VCaP (cell line): ENCODE measurements around the gene LCAT.

Source experiments
- H3K27ac ChIP-seq: fragments of 450-650 bp; 2 replicates; pipeline ENCODE4 v1.5.1; 2017
- TF ChIP-seq, protein P1 (sequence below): fragments of 450-650 bp; conservative IDR thresholded peaks from 2 replicates; pipeline ENCODE4 v1.5.1; 2017; ENCODE audit warnings: mild to moderate bottlenecking, moderate library complexity

LCAT gene

DNA sequence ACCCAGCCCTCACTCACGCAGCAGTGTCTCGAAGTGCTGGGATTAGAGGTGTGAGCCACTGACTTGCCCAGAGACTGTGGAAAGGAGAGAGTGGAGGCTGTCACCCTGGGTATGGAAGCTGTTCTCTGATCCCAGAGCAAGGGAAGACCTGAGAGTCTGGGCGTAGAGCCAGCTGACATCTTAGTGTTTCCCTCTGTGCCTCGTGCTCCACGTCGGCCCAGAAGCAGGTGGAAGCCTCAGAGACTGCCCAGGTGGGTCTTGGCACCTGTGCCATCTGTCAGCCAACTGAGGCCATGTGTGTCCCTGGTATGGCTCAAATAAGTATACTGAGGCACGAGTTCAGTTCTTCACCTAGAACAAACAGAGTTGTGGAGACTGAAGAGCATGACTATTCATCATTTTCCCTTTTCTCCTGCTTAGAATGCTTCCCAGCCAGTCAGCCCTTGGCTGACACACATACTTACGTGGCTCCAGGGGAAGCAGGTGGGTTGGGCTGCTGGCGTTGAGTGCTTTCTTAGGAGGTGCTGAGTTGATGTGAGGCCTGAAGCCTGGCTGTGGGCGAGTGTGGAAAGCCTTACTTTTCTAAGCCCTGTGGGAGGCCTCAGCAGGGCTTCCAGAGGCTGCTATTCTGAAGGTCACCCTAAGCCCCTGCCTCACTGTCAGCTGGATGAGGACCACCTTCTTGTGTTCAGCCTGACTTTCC lies 20.4 kb downstream of the LCAT start:
- peak overlapping the region; percentile 36; the same call in 1 of the 2 replicates for H3K27ac ChIP-seq
- TF ChIP-seq, protein P1, sequence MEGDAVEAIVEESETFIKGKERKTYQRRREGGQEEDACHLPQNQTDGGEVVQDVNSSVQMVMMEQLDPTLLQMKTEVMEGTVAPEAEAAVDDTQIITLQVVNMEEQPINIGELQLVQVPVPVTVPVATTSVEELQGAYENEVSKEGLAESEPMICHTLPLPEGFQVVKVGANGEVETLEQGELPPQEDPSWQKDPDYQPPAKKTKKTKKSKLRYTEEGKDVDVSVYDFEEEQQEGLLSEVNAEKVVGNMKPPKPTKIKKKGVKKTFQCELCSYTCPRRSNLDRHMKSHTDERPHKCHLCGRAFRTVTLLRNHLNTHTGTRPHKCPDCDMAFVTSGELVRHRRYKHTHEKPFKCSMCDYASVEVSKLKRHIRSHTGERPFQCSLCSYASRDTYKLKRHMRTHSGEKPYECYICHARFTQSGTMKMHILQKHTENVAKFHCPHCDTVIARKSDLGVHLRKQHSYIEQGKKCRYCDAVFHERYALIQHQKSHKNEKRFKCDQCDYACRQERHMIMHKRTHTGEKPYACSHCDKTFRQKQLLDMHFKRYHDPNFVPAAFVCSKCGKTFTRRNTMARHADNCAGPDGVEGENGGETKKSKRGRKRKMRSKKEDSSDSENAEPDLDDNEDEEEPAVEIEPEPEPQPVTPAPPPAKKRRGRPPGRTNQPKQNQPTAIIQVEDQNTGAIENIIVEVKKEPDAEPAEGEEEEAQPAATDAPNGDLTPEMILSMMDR, result no peak

DNA sequence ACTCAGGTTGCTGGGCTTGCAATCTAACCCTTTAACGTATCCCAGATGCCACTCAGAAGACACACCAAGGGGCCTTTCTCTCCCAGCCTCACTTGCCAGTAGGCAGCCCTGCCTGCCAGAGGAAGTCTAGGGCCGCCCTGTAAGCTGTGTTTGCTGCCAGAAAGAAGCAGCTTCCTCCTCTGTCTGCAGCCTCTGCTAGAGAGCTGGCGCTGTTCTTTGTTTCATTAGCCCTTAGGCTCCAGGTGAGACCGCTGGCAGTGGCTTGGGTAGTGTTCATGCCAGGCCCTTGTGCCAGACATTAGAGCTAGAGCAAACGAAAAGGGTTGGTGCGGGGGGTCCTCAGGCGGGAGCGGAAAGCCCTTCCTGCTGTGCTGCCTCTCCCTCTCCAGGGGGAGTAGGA lies 21.2 kb downstream of the LCAT start:
- peak overlapping the region; percentile 36 for H3K27ac ChIP-seq
- TF ChIP-seq, protein P1, result no peak

DNA sequence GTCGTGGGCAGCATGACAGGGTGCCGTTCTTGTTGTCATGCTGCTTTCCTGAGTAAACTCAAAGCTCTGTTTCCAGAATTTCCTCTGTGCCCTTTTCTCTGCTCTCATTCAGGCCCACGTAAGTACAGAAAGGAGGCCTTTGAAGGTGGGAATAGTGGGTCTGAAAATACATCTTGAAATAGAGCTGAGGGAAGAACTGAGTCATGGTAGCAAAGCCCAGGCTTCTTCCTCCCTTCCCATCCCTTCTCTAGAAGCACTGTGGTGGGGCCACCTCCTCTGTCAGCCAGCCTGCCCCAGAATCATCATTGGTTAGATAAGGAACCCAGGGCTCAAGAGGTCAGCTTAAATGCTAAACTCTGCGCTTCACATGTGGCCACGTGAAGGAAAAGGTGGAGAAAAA lies 21.7 kb downstream of the LCAT start:
- H3K27ac ChIP-seq, result peak overlapping the region; percentile 36
- TF ChIP-seq, protein P1, result no peak

DNA sequence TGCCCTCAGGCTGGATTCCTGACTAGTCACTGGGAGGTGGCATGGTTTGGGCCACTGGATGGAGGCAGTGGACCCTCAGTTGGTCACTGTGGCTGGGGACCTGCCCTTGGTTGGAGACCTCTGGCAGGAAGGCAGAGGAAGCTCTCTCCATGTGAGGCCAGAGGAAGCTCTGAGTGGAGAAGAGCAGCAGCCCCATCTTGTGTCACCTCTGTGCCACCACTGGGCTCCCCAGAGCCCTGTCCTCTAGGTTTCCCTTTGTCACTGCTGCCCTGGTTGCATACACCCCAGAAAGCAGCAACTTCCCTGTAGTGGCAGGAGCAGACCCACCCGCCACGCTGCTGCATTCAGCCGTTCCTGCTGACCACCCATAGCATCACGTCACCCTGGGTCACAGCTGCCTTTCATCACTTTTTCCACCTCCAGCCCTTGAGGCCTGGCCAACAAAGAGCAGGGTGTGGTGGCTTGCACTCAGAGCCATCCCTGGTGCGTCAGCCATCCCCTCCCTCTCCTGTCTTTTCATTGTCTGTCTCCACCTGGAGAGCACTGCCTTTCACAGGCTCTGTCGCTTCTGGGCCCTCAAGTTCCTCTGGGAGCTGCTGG lies 24.2 kb downstream of the LCAT start:
- TF ChIP-seq, protein P1, result no peak
- no peak overlapping the region for H3K27ac ChIP-seq

DNA sequence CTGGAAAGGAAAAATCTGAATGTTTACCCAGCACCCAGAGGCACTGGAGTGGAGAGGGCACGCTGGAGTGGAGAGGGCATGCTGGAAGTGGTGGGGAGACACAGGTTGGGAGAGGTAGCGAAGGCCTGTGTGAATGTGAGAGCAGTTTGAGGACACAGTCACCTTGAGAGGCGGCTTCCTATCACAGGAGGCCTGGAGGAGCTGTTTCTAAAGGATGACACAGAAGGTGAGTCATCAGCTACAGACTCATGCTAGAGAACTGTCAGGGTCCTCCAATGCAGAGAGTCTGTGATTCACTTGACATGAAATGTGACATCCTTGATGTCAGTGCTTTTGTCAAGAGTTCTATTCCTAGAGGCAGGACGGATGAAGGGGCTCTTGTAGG lies 26.1 kb downstream of the LCAT start:
- H3K27ac ChIP-seq, result no peak overlapping the region
- TF ChIP-seq, protein P1, result no peak

DNA sequence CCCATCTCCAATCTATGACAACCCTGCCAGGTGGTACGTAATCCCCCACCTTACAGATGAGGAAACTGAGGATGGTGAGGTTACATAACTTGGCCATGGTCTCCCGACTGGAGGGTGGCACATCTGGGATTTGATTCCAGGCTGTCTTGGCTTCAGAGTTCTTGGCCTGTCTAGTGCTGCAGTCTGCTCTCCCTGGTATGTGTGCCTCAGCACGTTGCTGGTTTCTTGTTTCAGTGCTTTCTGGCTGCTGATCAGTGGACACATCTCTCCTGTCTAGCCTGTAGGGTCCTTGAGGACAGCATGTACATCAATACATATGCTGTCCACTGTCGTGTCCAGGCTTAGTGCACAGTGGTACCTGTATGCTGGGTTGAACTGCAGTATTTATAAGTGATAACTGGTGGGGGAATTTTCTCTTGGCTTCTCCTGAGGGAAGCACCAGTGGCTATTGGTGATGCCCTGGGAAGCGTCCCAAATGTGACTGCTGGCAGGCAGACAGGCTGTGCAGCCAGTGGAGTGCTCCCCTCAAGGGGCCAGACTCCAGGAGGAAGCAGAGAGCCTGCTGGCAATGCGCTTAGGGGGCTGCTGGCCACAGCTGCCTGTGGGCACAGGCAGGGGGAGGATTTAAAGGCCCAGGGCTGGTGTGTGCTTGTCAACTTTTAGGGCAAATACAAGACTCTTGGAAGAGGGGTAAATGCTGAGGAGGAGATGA lies 26.6 kb downstream of the LCAT start:
- TF ChIP-seq, protein P1, result no peak
- H3K27ac ChIP-seq, result no peak overlapping the region
